ENCODE data around the gene NXN.
"Not testable (repeated sequence)": the region's sequence is repeated elsewhere in the genome, so short reads cannot be mapped to it uniquely, and the experiment has no call there.

The NXN gene

DNA sequence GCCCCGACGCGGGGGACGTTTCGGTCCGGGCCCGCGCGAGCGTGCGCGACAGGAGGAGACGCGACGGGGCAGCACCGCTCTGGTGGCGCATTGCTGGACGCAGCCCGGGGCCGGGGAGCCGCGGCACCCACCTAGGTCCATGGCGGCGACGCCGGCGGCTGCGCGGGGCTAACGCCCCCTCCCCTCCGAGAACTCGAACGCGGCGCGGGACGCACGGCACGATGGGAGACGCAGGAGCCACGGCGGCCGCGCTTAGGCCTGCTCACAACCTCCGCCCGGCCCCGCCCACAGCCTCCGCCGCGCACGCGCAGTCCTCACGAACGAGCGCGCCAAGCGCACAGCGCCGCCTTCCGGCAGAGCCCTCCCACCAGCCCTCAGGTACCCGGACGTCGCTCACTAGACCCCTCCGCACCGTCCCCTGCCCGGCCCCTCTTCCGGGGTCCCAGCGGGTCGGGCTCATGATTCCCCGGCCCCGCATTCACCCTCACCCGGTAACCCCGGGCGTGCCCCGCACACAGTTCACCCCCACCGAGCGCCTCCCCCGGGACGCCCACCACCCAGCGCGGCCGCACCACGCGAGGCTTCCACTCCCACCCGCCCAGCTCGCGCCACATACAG is 227.5 kb downstream of the NXN start, which contains the start of gene GEMIN4:
Gene GEMIN4 (minus strand): TSS at position 263 of the 618 bp plus-strand sequence. CDS start 122 bp downstream, at position 141.
- DNase-seq = peak; percentile 100

DNA sequence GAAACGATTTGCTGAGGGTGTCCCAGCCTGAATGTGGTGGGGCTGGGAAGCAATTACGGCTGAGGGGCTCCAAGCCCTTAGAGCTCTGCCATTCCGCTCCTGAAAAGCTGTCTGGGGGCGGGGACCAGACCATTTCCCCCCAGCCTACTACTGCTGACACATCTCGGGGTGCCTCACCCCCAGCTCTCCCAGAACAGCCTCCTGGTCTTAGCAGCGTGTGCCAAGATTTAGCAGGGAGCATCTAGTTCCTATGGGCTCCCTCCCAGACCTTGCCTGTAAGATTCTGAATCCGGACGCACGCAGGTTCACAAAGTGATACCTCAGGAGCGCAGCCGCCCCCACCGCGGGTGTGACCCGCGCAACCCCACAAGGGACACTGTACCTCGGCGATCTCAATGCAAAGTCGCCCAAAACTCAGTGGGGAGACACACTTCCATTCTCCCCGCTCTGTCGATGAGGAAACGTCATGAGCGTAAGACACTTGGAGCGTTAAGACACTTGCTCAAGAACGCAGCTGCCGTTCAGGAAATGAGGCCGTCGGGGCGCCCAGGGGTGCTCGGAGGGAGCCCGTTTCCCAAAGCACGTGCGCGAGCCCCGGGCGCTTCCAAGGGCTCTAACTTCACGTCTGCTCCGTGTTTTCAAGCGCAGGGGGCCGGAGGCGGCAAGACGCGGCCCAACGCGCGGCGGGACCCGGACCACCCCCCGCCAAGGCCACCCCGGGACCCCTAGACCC is 228.1 kb downstream of the NXN start:
- no peak for DNase-seq

DNA sequence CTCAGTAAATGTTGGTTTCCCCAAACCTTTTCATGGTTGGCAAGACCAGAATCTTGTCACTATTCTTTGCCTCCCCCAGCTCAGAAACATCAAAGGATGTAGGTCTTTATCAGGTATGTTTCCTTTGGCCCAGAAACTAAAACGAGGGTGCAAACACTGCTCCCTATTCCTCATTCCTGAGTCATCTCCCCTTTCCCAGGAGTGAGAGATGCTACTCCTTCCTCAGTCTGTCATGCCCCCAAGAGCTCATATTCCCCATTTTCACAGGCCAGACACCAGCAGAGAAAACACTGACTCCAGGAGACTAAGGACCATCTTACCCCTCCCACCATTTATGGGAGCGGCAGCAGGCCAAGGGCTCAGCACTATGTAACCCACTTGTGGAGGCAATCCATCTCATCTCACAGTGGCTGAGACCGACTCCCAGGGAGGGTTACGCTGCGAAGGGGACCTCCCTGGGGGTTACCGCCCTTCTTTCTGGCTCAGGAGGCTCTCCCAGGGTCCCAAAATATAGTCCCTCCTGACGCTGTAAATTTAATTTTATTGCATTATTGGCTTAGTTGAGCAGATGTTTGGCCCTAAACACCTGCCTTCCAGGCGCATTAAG is 229.0 kb downstream of the NXN start:
- DNase-seq = no peak

DNA sequence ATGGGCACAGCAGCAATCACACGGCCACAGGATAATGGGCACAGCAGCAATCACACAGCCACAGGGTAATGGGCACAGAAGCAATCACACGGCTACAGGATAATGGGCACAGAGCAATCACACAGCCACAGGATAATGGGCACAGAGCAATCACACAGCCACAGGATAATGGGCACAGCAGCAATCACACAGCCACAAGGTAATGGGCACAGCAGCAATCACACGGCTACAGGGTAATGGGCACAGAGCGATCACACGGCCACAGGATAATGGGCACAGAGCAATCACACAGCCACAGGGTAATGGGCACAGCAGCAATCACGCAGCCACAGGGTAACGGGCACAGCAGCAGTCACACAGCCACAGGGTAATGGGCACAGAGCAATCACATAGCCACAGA is 230.2 kb downstream of the NXN start:
- not testable (repeated sequence) for DNase-seq
